Activated CD8-positive, alpha-beta T cell treated with anti-CD3 and anti-CD28 coated beads, Interleukin-2, amount 10 ng/mL, durations not matched to agents 7 days and 5 days (primary cell): Measurements from ENCODE around the gene BANP. TPM values are rescaled to one million over a fixed set of nuclear protein-coding genes. Genes with fewer than 3 reads are reported as not detected.
"Not testable (repeated sequence)": the region's sequence is repeated elsewhere in the genome, so short reads cannot be mapped to it uniquely, and the experiment has no call there.

Experiments
- ATAC-seq: fragments of 150-1000 bp; cut with Tn5 transposase; one replicate; pipeline ENCODE4 v1.10.0; 2021; ENCODE audit warnings: moderate library complexity
- CTCF ChIA-PET: fragments of 350-600 bp; sonication (Branson Sonifier 250); formaldehyde crosslinking; loops from one replicate; lab custom pipeline; 2021; ENCODE audit warnings: antibody characterized with exemption; lab: Charles Lee
- POLR2A ChIA-PET: fragments of 350-600 bp; sonication (Branson Sonifier 250); formaldehyde crosslinking; loops from one replicate; lab custom pipeline; 2021; ENCODE audit warnings: antibody characterized with exemption; lab: Charles Lee
- DNase-seq: peaks from one replicate; pipeline ENCODE4 v3.0.0-alpha.2; 2020
- H3K27ac Mint-ChIP-seq: one replicate; pipeline ENCODE4 v1.8.0; 2021; ENCODE audit warnings: mild to moderate bottlenecking, mixed read lengths
- H3K27me3 Mint-ChIP-seq: one replicate; pipeline ENCODE4 v1.8.0; 2021; ENCODE audit warnings: low read depth, mixed read lengths
- H3K36me3 Mint-ChIP-seq: one replicate; pipeline ENCODE4 v1.8.0; 2021; ENCODE audit warnings: low read depth, mixed read lengths
- H3K4me1 Mint-ChIP-seq: one replicate; pipeline ENCODE4 v1.8.0; 2021; ENCODE audit warnings: low read depth, mixed read lengths
- H3K4me3 Mint-ChIP-seq: one replicate; pipeline ENCODE4 v1.8.0; 2021; ENCODE audit warnings: mild to moderate bottlenecking, mixed read lengths
- H3K9me3 Mint-ChIP-seq: one replicate; pipeline ENCODE4 v1.8.0; 2022; ENCODE audit warnings: mixed read lengths; ENCODE audit not compliant: insufficient read depth
- total RNA-seq, 2 experiments: library from RNA; stranded (reverse); gene quantifications; one replicate each; pipeline ENCODE4 v1.2.3, GENCODE V29; 2021

Gene BANP
- total RNA-seq, 2 experiments from 2014 or later, result 34.1 to 39.8 TPM

- POLR2A ChIA-PET, H3K27me3 Mint-ChIP-seq, H3K4me3 Mint-ChIP-seq, H3K36me3 Mint-ChIP-seq, DNase-seq, CTCF ChIA-PET, H3K27ac Mint-ChIP-seq, H3K9me3 Mint-ChIP-seq, H3K4me1 Mint-ChIP-seq, ATAC-seq: not testable (repeated sequence)
Measured at GRCh38 chr16:88041506-88041905, 90.3 kb downstream of the BANP start.

- CTCF ChIA-PET, H3K27me3 Mint-ChIP-seq, H3K4me3 Mint-ChIP-seq, H3K9me3 Mint-ChIP-seq, DNase-seq, H3K36me3 Mint-ChIP-seq, POLR2A ChIA-PET, H3K4me1 Mint-ChIP-seq, H3K27ac Mint-ChIP-seq, ATAC-seq: not testable (repeated sequence)
Measured at GRCh38 chr16:88041986-88042562, 90.8 kb downstream of the BANP start.

DNA sequence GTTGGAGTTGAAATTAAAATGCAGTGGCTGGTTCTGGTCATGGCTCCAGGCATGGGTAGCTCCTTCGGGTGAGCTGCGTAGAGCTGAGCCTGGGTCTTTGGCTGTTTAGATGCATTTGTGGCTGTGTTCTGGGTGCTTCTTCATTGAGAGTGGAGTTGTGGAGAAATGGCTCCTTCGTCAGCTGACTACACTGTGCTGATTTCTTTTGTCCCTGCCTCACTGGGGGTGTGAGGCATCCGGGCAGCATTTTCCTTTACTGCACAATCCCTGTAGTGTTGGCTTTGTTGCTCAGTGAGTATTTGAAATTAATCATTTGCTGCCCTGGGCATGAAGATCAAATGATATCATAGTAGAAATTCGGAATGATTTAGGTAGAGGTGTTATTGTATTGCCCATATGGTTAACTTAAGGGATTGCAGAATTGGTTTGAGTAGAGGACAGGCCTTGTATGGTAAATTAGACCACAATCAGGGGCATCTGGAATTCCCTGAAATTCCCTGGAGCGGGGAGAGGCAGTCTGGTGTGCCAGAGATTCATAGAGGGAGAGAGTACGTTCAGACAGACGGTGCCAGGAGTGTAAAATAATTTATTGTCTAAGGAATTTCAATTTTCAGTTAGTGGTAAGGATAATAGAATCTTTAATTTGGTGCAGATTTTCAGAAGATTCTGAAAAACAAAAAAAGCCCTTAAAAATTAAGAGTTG lies 92.1 kb downstream of the BANP start:
- ATAC-seq, H3K9me3 Mint-ChIP-seq, DNase-seq, H3K27ac Mint-ChIP-seq, CTCF ChIA-PET, H3K4me3 Mint-ChIP-seq, POLR2A ChIA-PET, H3K36me3 Mint-ChIP-seq, H3K4me1 Mint-ChIP-seq, H3K27me3 Mint-ChIP-seq: not testable (repeated sequence)

DNA sequence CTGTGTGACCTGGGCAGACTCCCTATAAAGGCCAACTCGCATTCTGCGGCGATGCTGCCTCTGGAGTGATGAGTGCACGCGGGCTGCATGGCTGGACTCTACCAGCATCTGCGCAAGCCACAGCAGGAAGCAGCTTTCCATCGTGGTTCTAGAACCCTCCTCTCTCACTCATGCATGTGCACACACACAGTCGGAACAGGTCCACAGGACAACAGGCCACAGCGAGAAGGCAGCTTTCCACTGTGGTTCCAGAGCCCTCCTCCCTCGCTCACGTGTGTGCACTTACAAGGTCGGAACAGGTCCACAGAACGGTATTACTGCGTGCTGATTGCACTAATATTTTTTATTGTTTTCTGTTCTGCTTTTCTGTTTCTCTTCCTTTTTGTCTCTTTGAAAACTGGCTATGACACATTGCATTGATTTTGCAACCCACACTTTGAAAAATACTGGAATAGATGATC lies 92.9 kb downstream of the BANP start:
- POLR2A ChIA-PET, ATAC-seq, H3K27me3 Mint-ChIP-seq, H3K9me3 Mint-ChIP-seq, H3K4me3 Mint-ChIP-seq, H3K36me3 Mint-ChIP-seq, H3K4me1 Mint-ChIP-seq, DNase-seq, H3K27ac Mint-ChIP-seq, CTCF ChIA-PET: not testable (repeated sequence)

DNA sequence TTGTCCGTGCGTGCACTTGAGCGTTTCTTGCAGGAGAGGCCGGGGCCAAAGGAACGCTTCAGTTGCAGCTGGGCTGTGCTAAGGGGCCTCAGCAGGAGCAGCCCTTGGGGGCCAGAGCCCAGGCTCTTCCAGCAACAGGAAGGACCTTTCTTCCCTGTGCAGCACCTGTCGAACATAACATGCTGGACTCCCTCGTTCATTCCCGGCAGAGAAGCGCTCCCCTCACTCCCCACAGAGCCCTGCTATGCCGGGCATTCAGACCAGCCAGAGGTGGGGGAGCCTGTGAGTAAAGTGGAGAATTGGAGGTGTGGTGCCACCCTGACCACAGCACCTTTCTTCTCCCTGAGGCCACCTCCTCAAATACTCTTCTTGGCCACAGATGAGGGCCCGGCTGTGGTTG lies 94.1 kb downstream of the BANP start:
- H3K4me1 Mint-ChIP-seq, ATAC-seq, H3K27ac Mint-ChIP-seq, H3K27me3 Mint-ChIP-seq, DNase-seq, CTCF ChIA-PET, H3K9me3 Mint-ChIP-seq, POLR2A ChIA-PET, H3K4me3 Mint-ChIP-seq: not testable (repeated sequence)
- H3K36me3 Mint-ChIP-seq, result peaks cover 12% of the 10 kb centered on the region

DNA sequence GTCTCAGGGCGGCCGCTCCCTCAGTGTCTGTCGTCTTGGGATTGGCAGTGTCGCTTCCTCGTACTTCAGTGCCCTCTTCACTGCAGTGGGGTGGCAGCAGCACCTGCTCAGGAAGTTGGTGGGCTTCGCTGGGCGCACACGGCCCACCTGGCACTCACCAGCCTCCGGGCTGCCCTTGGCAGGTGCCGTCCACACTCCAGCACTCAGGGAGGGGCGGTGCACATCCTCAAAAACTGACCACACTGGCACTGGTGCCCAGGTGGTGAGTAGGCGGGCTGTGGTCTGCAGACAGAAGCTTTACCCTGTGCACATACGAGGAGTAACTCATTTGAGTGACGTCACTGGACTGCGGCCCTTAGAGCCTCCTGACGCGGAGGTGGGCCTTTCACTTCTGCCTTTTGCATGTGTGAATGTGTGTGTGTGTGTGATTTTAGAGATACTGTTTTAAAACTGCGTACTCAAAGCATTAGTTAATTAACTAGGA lies 94.6 kb downstream of the BANP start:
- CTCF ChIA-PET, result no interaction called here
- DNase-seq (no peak), ATAC-seq (no peak)
- POLR2A ChIA-PET, result no interaction called here
- Mint-ChIP-seq H3K9me3 (no peaks in the 10 kb centered on the region), H3K27me3 (no peaks in the 10 kb centered on the region), H3K36me3 (peaks cover 13% of the 10 kb centered on the region), H3K4me3 (no peak overlapping the region), H3K27ac (no peak overlapping the region), H3K4me1 (no peaks in the 10 kb centered on the region)

DNA sequence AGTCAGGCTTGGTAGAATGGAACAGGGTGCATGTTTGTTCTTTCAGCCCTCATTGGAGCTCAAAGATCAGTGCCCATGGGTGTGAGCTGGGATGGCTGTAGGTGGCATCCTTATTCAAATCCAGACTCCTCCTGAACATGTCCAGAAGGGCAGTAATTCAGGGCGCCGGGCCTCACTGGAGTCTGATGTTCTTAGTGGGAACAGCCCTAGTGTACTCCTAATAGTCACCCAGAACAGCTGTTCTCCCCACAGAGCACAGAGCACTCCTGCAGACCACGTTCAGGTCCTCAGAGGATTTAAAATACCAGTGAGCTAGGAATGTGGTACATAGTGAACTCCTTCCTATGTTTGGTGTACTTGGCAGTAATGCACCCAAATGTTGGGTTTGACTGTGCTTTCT lies 96.2 kb downstream of the BANP start:
- Mint-ChIP-seq H3K36me3 (peaks cover 16% of the 10 kb centered on the region), H3K27ac (no peak overlapping the region), H3K4me3 (no peak overlapping the region), H3K27me3 (no peaks in the 10 kb centered on the region), H3K9me3 (no peaks in the 10 kb centered on the region), H3K4me1 (no peaks in the 10 kb centered on the region)
- CTCF ChIA-PET, result no interaction called here
- POLR2A ChIA-PET, result no interaction called here
- DNase-seq (no peak), ATAC-seq (no peak)

DNA sequence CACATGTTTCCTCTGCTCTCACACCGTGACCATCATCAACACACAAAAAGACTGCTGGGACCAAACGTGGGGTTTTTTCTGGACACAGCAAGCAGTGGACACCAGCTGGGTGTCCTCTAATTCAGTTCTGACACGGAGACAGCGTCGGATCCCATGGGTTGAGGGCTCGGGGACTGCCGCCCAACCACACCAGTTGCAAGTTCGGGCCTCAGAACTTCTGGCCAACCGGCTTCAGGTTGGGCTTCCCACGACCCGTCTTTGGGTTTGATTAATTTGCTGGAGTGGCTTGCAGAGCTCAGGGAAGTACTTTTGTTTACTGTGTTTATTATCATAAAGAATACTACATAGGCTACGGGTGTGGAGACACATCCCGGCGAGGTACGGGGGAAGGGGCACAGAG lies 97.8 kb downstream of the BANP start:
- ATAC-seq, result no peak
- Mint-ChIP-seq H3K27ac (no peak overlapping the region), H3K36me3 (peaks cover 16% of the 10 kb centered on the region)

DNA sequence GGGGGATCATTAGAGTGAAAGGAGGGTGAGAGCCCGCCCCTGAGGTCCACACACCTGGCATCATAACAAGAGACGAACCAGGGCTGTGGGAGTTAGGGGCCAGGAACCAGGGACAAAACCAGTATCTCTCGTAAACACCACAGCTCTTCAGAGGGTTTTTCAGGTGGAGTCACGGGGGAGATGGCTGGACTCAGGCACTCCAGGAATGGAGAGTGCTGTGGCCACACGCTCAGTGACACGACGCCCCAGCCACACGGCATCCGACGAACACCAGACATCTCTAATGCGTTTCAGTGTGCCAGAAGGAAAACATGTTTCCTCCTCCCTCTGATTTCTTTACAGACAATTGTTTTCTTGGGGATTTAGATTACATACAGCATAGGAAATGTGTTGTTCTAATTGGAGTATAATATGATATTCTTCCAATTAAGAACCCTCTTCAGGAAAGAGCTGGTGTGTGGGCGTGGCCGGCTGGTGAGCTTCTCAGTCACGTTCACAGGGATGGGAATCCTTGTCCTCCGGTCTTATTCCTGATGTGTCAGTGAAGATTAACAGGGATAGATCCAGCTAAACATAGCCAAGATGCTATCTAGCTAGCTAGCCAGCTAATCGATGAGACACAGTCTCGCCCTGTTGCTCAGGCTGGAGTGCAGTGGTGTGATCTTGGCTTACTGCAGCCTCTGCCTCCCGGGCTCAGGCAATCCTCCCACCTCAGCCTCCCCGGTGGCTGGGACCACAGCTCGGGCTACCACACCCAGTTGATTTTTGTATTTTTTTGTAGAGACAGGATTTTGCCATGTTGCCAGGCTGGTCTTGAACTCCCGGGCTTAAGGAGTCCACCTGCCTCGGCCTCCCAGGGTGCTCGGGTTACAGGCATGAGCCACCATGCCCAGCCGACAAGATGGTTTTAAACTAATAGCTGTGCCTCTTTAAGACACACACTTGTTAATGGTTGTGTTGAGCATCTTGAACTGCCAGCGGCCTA lies 98.6 kb downstream of the BANP start:
- ChIA-PET POLR2A (no interaction called here), CTCF (no interaction called here)
- DNase-seq (no peak), ATAC-seq (no peak)
- H3K4me3 Mint-ChIP-seq, result no peak overlapping the region
- H3K4me1 Mint-ChIP-seq, result no peaks in the 10 kb centered on the region
- no peaks in the 10 kb centered on the region for H3K27me3 Mint-ChIP-seq
- H3K27ac Mint-ChIP-seq, result no peak overlapping the region
- peaks cover 16% of the 10 kb centered on the region for H3K36me3 Mint-ChIP-seq
- H3K9me3 Mint-ChIP-seq, result no peaks in the 10 kb centered on the region

More for the DNA sequence above, 97.8 kb downstream of the BANP start:
- H3K4me3 Mint-ChIP-seq, result no peak overlapping the region
- no peaks in the 10 kb centered on the region for H3K4me1 Mint-ChIP-seq
- no peaks in the 10 kb centered on the region for H3K27me3 Mint-ChIP-seq
- CTCF ChIA-PET, result no interaction called here
- DNase-seq, result no peak
- H3K9me3 Mint-ChIP-seq, result no peaks in the 10 kb centered on the region
- POLR2A ChIA-PET, result no interaction called here

- Mint-ChIP-seq H3K4me3 (no peak overlapping the region), H3K4me1 (no peaks in the 10 kb centered on the region), H3K9me3 (no peaks in the 10 kb centered on the region), H3K27ac (no peak overlapping the region), H3K36me3 (peaks cover 17% of the 10 kb centered on the region), H3K27me3 (no peaks in the 10 kb centered on the region)
- ATAC-seq, result no peak
- ChIA-PET CTCF (no interaction called here), POLR2A (no interaction called here)
- DNase-seq, result no peak
Measured at GRCh38 chr16:88050952-88051660, 99.9 kb downstream of the BANP start.

DNA sequence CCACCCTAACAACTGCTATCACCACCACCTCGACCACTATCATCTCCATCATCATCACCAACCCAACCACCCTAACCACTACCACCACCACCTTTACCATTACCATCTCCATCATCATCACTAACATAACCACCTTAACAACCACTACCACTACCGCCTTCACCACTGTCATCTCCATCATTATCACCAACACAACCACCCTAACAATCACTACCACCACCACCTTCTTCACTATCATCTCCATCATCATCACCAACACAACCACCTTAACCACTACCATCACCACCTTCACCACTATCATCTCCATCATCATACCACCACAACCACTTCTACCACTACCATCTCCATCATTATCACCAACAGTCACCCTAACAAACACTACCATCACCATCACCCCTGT lies 101.4 kb downstream of the BANP start:
- H3K27me3 Mint-ChIP-seq, result no peaks in the 10 kb centered on the region
- peaks cover 17% of the 10 kb centered on the region for H3K36me3 Mint-ChIP-seq
- no peaks in the 10 kb centered on the region for H3K9me3 Mint-ChIP-seq
- ATAC-seq, result no peak
- POLR2A ChIA-PET, result no interaction called here
- H3K4me3 Mint-ChIP-seq, result no peak overlapping the region
- no peaks in the 10 kb centered on the region for H3K4me1 Mint-ChIP-seq
- H3K27ac Mint-ChIP-seq, result no peak overlapping the region
- CTCF ChIA-PET, result no interaction called here
- DNase-seq, result no peak
